Panc1 (cell line): Measurements from ENCODE around the gene LPIN2. TPM values are rescaled to one million over a fixed set of nuclear protein-coding genes. Genes with fewer than 3 reads are reported as not detected.

ENCODE experiments used
- ATAC-seq: fragments of 200-7000 bp; cut with Tn5 transposase; 2 replicates; pipeline ENCODE4 v1.9.1; 2020; ENCODE audit warnings: mild to moderate bottlenecking, moderate library complexity
- BruUV-seq: library from RNA; stranded (reverse); fragments of 400-500 nt; replicated peaks from 2 replicates; lab custom pipeline; 2021; lab: Mats Ljungman, UMichigan
- CTCF ChIA-PET: fragments of 300-600 bp; sonication (Branson Sonifier 250); formaldehyde crosslinking; loops from one replicate; lab custom pipeline; 2022; ENCODE audit warnings: antibody characterized with exemption; lab: Charles Lee
- POLR2A ChIA-PET: fragments of 300-600 bp; sonication (Branson Sonifier 250); formaldehyde crosslinking; loops from one replicate; lab custom pipeline; 2022; ENCODE audit warnings: antibody characterized with exemption; lab: Charles Lee
- DNase-seq: peaks from one replicate; pipeline ENCODE4 v3.0.0-alpha.2; 2010; ENCODE audit warnings: low read depth, low spot score
- H3K27ac ChIP-seq: 2 replicates; pipeline ENCODE4 v1.5.1; 2011; ENCODE audit warnings: mild to moderate bottlenecking, low read length, inconsistent platforms
- H3K27me3 ChIP-seq: fragments of 200-500 bp; sonication (Bioruptor generic); 2 replicates; pipeline ENCODE4 v1.6.0; 2014; ENCODE audit warnings: low read length, inconsistent platforms; ENCODE audit not compliant: control insufficient read depth, insufficient read depth
- H3K36me3 ChIP-seq: fragments of 200-500 bp; sonication (Bioruptor generic); 2 replicates; pipeline ENCODE4 v1.5.1; 2014; ENCODE audit warnings: inconsistent platforms, mild to moderate bottlenecking, low read length, moderate library complexity; ENCODE audit not compliant: control insufficient read depth, insufficient read depth
- H3K4me1 ChIP-seq: 2 replicates; pipeline ENCODE4 v1.5.1; 2011; ENCODE audit warnings: inconsistent platforms, mild to moderate bottlenecking, low read length, moderate library complexity; ENCODE audit not compliant: control insufficient read depth, insufficient read depth
- H3K4me3 ChIP-seq, 2 experiments: 2 replicates each; pipeline ENCODE4 v1.5.1; 2011 to 2012; ENCODE audit warnings: low read depth in 2 of 2, low read length in 2 of 2, mild to moderate bottlenecking in 2 of 2, inconsistent platforms in 1 of 2, moderate library complexity in 1 of 2
- H3K9me3 ChIP-seq: fragments of 200-500 bp; sonication (Bioruptor generic); 2 replicates; pipeline ENCODE4 v1.5.1; 2014; ENCODE audit warnings: low read depth, mild to moderate bottlenecking, inconsistent platforms, low read length, moderate library complexity; ENCODE audit not compliant: control insufficient read depth, insufficient read depth
- POLR2AphosphoS5 ChIP-seq: IDR thresholded peaks from 2 replicates; pipeline ENCODE4 v1.6.1; 2012; ENCODE audit warnings: mild to moderate bottlenecking, low read depth, low read length, moderate library complexity
- SIN3A ChIP-seq: IDR thresholded peaks from 2 replicates; pipeline ENCODE4 v1.6.1; 2012; ENCODE audit warnings: low read depth, mild to moderate bottlenecking, low read length, moderate library complexity, borderline replicate concordance; ENCODE audit not compliant: insufficient read depth
- TCF7L2 ChIP-seq: IDR thresholded peaks from 2 replicates; pipeline ENCODE4 v1.6.1; 2011; ENCODE audit warnings: mild to moderate bottlenecking, low read depth, low read length, inconsistent platforms
- in situ Hi-C: cut with HindIII; loops from 2 replicates; pipeline ENCODE4 v1.10.0; 2016; ENCODE audit warnings: low sequenced_read_pairs, low pct_unique_long_range_greater_than_20kb
- intact Hi-C: fragments of 100-400 bp; cut with micrococcal nuclease; formaldehyde crosslinking; loops from one replicate; pipeline ENCODE4 v1.10.0; 2022; ENCODE audit not compliant: unreplicated experiment
- total RNA-seq: library from RNA; stranded (reverse); gene quantifications from one replicate; pipeline ENCODE4 v1.2.1, GENCODE V29; 2021; ENCODE audit not compliant: unreplicated experiment
- TF ChIP-seq, protein P1 (sequence below): fragments of 450-650 bp; IDR thresholded peaks from 2 replicates; pipeline ENCODE4 v1.5.1; 2017; ENCODE audit warnings: mild to moderate bottlenecking
- TF ChIP-seq, protein P2 (sequence below), 2 experiments: IDR thresholded peaks; 2 replicates each; pipeline ENCODE4 v1.6.1; 2011 to 2012; ENCODE audit warnings: low read depth in 2 of 2, control low read depth in 1 of 2, low read length in 1 of 2, mild to moderate bottlenecking in 1 of 2, moderate library complexity in 1 of 2; ENCODE audit not compliant: insufficient read depth in 1 of 2

The LPIN2 gene
- total RNA-seq, 1 experiment from 2014 or later, result 38.3 TPM

DNA sequence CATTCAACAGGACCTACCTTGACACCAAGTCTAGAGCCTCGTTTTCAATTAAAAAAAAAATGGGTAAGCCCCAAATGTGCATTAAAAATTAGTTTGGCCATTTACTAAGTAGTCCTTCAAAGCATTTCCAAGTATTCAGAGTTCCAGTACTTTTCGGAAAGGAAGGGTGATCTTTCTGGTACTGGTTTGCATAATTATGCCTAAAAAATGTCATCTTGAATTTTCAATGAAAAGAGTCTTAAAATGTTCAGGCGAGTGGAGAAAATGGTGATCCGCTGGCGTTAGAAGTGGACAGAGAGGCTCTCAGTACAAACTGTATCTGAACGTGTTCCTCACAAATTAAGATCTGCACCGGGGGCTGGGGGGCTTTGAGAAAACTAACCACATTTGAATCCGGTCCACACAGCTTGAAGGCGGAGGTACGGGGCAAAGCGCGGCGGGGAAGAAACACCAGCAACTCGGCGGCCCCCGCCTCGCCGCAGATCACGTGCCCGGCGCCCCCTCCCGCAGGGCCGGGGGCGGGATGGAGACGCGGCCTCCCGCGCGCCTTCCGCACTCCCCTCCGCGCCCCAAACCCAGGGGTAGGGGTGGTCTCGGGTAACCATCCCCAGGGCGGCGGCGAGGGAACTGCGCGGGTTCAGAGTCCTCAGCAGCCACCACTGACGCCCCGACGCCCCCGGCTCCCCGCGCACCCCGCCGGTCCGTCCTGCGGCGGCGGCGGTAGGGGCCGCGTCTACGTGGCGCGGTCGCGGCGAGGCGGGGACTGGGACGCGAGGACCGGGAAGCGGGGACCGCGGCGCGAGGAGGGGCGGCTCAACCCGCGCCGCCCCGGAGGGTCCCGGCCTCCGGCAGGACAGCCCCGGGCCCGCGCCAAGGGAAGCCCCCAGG lies 564 bp downstream of the LPIN2 start:
- Histone ChIP-seq H3K4me3 (peak overlapping the region; percentile 63 to 81), H3K27ac (peak overlapping the region; percentile 83), H3K27me3 (no peaks in the 10 kb centered on the region), H3K4me1 (peaks cover 34% of the 10 kb centered on the region), H3K36me3 (no peaks in the 10 kb centered on the region), H3K9me3 (no peaks in the 10 kb centered on the region)
- BruUV-seq, result no TSS peak
- ATAC-seq, result peak; percentile 56
- in situ Hi-C loops (no loop called here), intact Hi-C loops (loop anchor here (5.0 kb wide), 1 partner anchor 235 kb away; the partner anchor contains the start of gene MYL12A)
- TF ChIP-seq POLR2AphosphoS5 (no peak), TCF7L2 (no peak)
- DNase-seq, result no peak
- POLR2A ChIA-PET, result no interaction called here
- CTCF ChIA-PET, result no interaction called here

DNA sequence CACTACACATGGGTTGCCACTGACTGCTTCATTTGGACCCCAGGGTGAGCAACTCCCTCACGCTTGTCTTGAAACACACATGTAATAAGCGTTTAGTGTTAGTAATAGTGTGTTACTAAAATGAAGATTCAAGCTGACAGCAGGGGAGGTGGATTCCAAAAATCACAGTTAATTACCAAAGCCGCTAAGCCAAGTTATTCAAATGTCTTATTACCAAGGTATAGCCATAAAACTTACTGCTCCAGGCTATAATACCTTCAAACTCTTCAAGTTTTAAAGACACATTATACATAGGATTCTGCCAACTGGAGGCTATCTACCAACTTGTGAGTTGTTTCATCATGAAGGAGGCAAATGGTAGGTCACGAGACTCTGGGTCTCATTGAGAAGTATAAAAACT lies 2.9 kb downstream of the LPIN2 start:
- ChIA-PET POLR2A (interaction anchor here (1.1 kb wide), 1 partner anchor 34 kb away, joined by 3 read pairs; no protein-coding TSS in a partner anchor), CTCF (no interaction called here)
- peak overlapping the region; percentile 83 for H3K27ac ChIP-seq
- H3K36me3 ChIP-seq, result no peaks in the 10 kb centered on the region
- no peak for TF ChIP-seq POLR2AphosphoS5
- TF ChIP-seq TCF7L2, result no peak
- TF ChIP-seq, protein P1, sequence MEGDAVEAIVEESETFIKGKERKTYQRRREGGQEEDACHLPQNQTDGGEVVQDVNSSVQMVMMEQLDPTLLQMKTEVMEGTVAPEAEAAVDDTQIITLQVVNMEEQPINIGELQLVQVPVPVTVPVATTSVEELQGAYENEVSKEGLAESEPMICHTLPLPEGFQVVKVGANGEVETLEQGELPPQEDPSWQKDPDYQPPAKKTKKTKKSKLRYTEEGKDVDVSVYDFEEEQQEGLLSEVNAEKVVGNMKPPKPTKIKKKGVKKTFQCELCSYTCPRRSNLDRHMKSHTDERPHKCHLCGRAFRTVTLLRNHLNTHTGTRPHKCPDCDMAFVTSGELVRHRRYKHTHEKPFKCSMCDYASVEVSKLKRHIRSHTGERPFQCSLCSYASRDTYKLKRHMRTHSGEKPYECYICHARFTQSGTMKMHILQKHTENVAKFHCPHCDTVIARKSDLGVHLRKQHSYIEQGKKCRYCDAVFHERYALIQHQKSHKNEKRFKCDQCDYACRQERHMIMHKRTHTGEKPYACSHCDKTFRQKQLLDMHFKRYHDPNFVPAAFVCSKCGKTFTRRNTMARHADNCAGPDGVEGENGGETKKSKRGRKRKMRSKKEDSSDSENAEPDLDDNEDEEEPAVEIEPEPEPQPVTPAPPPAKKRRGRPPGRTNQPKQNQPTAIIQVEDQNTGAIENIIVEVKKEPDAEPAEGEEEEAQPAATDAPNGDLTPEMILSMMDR, result no peak
- TF ChIP-seq SIN3A, result no peak
- TF ChIP-seq, protein P2, sequence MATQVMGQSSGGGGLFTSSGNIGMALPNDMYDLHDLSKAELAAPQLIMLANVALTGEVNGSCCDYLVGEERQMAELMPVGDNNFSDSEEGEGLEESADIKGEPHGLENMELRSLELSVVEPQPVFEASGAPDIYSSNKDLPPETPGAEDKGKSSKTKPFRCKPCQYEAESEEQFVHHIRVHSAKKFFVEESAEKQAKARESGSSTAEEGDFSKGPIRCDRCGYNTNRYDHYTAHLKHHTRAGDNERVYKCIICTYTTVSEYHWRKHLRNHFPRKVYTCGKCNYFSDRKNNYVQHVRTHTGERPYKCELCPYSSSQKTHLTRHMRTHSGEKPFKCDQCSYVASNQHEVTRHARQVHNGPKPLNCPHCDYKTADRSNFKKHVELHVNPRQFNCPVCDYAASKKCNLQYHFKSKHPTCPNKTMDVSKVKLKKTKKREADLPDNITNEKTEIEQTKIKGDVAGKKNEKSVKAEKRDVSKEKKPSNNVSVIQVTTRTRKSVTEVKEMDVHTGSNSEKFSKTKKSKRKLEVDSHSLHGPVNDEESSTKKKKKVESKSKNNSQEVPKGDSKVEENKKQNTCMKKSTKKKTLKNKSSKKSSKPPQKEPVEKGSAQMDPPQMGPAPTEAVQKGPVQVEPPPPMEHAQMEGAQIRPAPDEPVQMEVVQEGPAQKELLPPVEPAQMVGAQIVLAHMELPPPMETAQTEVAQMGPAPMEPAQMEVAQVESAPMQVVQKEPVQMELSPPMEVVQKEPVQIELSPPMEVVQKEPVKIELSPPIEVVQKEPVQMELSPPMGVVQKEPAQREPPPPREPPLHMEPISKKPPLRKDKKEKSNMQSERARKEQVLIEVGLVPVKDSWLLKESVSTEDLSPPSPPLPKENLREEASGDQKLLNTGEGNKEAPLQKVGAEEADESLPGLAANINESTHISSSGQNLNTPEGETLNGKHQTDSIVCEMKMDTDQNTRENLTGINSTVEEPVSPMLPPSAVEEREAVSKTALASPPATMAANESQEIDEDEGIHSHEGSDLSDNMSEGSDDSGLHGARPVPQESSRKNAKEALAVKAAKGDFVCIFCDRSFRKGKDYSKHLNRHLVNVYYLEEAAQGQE (IDR thresholded peaks at IDR 0.05; ENCODE audit: insufficient read depth in 1 of 2, low read depth in 2 of 2, low read length in 1 of 2), result no peak
- intact Hi-C loops (loop anchor here (5.0 kb wide), 1 partner anchor 237 kb away; the partner anchor contains the start of gene MYL12A), in situ Hi-C loops (no loop called here)
- no peaks in the 10 kb centered on the region for H3K27me3 ChIP-seq
- peaks cover 25% of the 10 kb centered on the region for H3K4me1 ChIP-seq
- no peak for ATAC-seq
- DNase-seq, result no peak
- H3K4me3 ChIP-seq, result 0 out of 4 replicates have a peak overlapping the region, but pooled peaks of 1 of the 2 experiments have one; percentile 1
- H3K9me3 ChIP-seq, result no peaks in the 10 kb centered on the region
- BruUV-seq, result no TSS peak
